ENCODE results near the gene SMIM29.

SMIM29 gene

DNA sequence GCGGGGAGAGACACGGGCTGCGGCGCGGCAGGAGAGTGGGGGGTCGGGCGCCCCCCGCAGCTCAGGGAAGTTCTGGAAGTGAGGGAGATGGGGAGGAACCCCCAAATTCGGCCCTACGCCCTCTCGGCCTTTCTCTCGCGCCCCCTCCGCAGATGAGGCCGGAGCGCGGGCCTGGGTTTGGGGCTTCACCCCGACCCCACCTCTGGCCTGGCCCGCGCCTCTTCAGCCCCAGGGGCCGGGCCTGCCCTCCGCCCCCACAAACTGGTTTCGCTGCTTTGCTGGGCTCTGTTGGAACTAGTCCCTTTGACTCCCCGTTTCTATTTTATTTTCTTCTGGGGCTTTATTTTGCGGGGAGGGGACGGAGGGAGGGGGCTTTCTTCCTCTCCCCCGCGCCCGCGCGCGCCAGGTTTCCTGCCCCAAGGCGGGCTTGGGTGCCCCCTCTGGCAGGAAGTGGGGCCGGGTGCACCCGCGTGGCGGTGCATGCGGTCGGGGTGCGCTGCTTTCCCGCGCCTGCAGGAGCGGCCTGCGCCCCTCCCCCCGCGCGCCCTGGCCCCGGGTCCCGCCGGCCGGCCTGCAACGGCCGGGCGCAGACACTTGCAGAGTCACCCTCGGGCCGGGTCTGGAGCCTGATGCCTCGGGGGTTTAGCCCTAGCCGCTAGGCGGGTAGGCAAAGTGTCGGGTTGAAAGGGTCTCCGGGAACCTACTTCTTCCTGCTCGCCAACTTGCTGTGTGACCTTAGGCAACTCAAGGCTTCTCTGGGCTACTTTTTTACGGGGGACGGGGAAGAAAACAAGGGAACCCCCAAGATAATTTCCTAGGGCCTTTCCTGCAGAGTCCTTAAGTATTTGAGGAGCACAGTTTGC is 10.9 kb downstream of the SMIM29 start:
- H4K91ac ChIP-seq (ENCODE audit: low read depth, low read length): peak overlapping the region; percentile 91
- peak overlapping the region; percentile 87 for H3K4ac ChIP-seq (ENCODE audit: low read depth, low read length)
- peaks cover 33% of the 10 kb centered on the region for H3K79me1 ChIP-seq (ENCODE audit: low read length)
- H3K36me3 ChIP-seq (ENCODE audit: control insufficient read depth in 1 of 2, insufficient read depth in 2 of 2, low read length in 2 of 2): peaks cover 26 to 30% of the 10 kb centered on the region in 2 experiments
- no peaks in the 10 kb centered on the region for H3K27me3 ChIP-seq (ENCODE audit: insufficient read depth, low read length)
- peak overlapping the region; percentile 52 for H2AK5ac ChIP-seq (ENCODE audit: low read length)
- peak overlapping the region; percentile 10 for H4K12ac ChIP-seq (ENCODE audit: low read depth, low read length)
- peak overlapping the region; percentile 88 for H3K4me2 ChIP-seq (ENCODE audit: low read length)
- peaks cover 21% of the 10 kb centered on the region for H3K79me2 ChIP-seq (ENCODE audit: control insufficient read depth, insufficient read depth, low read length, poor library complexity)
- peak; percentile 43 to 51 for DNase-seq
- peak overlapping the region; percentile 85 for H4K8ac ChIP-seq (ENCODE audit: low read depth, low read length)
- H3K18ac ChIP-seq (ENCODE audit: low read length): peak overlapping the region; percentile 45
- H3K4me1 ChIP-seq (ENCODE audit: control insufficient read depth in 1 of 2, insufficient read depth in 2 of 2, low read length in 2 of 2): peaks cover 11 to 27% of the 10 kb centered on the region in 2 experiments
- no peak overlapping the region for H3K23ac ChIP-seq (ENCODE audit: low read length)
- H3K27ac ChIP-seq (ENCODE audit: low read depth, low read length): peak overlapping the region; percentile 72
- peak overlapping the region; percentile 81 for H2BK120ac ChIP-seq (ENCODE audit: insufficient read depth, low read length, poor library complexity)
- H3K14ac ChIP-seq (ENCODE audit: low read length): peak overlapping the region; percentile 88
- no peak overlapping the region for H2BK12ac ChIP-seq (ENCODE audit: low read length)
- H3K9ac ChIP-seq (ENCODE audit: low read length): peak overlapping the region; percentile 73
- no peaks in the 10 kb centered on the region for H3K9me3 ChIP-seq (ENCODE audit: insufficient read depth, low read depth, low read length)
- WGBS (ENCODE audit: extremely low coverage, insufficient coverage, insufficient read length): no CpG with 5 or more reads among the region's 64 CpGs
- H2BK5ac ChIP-seq (ENCODE audit: low read depth, low read length, poor library complexity): peak overlapping the region; percentile 80
- H3K4me3 ChIP-seq (ENCODE audit: low read depth, low read length): peak overlapping the region; percentile 85
- peak overlapping the region; percentile 32 for H2AFZ ChIP-seq (ENCODE audit: insufficient read depth, low read length, poor library complexity)

DNA sequence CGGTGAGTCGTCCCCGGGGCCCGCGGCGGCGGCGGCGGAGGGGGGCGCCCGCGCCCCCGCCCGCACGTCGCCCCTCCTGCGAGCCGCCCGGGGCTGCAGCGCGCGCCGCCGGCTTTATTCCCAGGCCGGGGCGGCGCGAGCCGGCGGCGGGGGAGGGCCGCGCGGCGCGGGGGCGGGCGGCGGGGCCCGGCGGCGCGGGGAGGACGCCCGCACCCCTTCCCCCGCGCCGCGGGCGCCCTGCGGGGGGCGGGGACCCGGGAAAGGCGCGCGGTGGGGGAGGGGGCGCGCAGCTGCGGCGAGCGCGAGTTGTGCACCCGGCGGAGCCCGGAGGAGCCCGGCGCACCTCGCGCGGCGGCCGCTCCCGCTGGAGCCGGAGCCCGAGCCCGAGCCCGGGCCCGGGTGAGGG is 11.5 kb downstream of the SMIM29 start:
- Histone ChIP-seq H3K79me2 (ENCODE audit: control insufficient read depth, insufficient read depth, low read length, poor library complexity) (peaks cover 21% of the 10 kb centered on the region), H4K91ac (ENCODE audit: low read depth, low read length) (peak overlapping the region; percentile 91), H3K4me3 (ENCODE audit: low read depth, low read length) (peak overlapping the region; percentile 85), H3K9me3 (ENCODE audit: insufficient read depth, low read depth, low read length) (no peaks in the 10 kb centered on the region), H4K8ac (ENCODE audit: low read depth, low read length) (peak overlapping the region; percentile 85), H3K27ac (ENCODE audit: low read depth, low read length) (peak overlapping the region; percentile 83), H3K9ac (ENCODE audit: low read length) (peak overlapping the region; percentile 73), H2AFZ (ENCODE audit: insufficient read depth, low read length, poor library complexity) (peak overlapping the region; percentile 32), H4K12ac (ENCODE audit: low read depth, low read length) (peak overlapping the region; percentile 10), H2BK12ac (ENCODE audit: low read length) (no peak overlapping the region), H3K4ac (ENCODE audit: low read depth, low read length) (peak overlapping the region; percentile 87), H3K36me3 (ENCODE audit: control insufficient read depth in 1 of 2, insufficient read depth in 2 of 2, low read length in 2 of 2) (peaks cover 20 to 24% of the 10 kb centered on the region in 2 experiments), H3K27me3 (ENCODE audit: insufficient read depth, low read length) (no peaks in the 10 kb centered on the region), H2BK5ac (ENCODE audit: low read depth, low read length, poor library complexity) (peak overlapping the region; percentile 80), H2BK120ac (ENCODE audit: insufficient read depth, low read length, poor library complexity) (peak overlapping the region; percentile 81), H3K18ac (ENCODE audit: low read length) (peak overlapping the region; percentile 57), H3K4me1 (ENCODE audit: control insufficient read depth in 1 of 2, insufficient read depth in 2 of 2, low read length in 2 of 2) (peaks cover 11 to 24% of the 10 kb centered on the region in 2 experiments), H2AK5ac (ENCODE audit: low read length) (peak overlapping the region; percentile 52), H3K14ac (ENCODE audit: low read length) (peak overlapping the region; percentile 88), H3K4me2 (ENCODE audit: low read length) (peak overlapping the region; percentile 88), H3K79me1 (ENCODE audit: low read length) (peaks cover 33% of the 10 kb centered on the region), H3K23ac (ENCODE audit: low read length) (no peak overlapping the region)
- WGBS (ENCODE audit: extremely low coverage, insufficient coverage, insufficient read length): no CpG with 5 or more reads among the region's 78 CpGs
- DNase-seq: peak in 1 of 2 donors; percentile 27

DNA sequence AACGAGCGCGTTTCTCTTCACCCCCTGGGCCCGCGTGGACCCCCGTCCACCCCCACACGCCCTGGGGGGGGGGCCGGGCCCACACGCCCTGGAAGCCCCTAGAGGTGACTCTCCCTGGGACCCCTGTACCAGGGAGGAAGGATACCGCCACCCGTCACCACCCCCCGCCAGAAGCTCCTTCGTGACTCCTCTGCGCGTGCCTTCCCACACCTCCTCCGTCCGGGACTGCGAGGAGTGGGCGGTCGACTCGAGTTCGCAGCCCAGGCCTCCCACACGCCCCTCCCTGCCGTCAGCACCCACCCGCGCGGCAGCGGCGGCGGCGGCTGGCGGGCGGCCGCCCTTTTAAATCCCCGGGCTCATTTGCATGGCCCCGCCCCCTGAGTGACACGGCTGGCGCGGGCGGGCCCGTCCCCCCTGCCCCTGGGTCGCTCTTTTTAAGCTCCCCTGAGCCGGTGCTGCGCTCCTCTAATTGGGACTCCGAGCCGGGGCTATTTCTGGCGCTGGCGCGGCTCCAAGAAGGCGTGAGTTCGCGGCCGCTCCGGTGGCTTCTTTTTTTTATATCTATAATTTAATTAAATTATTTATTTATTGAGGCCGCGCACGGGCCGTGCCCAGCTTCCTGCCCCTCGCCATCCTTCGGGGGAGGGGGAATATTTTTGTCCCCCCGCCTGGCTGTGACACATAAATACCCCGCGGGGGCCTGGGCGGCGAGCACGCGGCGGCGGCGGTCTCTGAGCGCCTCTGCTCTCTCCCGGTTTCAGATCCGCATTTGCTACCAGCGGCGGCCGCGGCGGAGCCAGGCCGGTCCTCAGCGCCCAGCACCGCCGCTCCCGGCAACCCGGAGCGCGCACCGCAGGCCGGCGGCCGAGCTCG is 12.1 kb downstream of the SMIM29 start, which contains the start of gene HMGA1:
HMGA1 (plus strand) TSS at position 431 of the 873 bp plus-strand sequence. CDS start 3,908 bp downstream, outside the sequence.
- Histone ChIP-seq H3K4me3 (ENCODE audit: low read depth, low read length) (peak within 1 kb of the TSS; percentile 85), H4K91ac (ENCODE audit: low read depth, low read length) (peak within 1 kb of the TSS; percentile 91), H2BK120ac (ENCODE audit: insufficient read depth, low read length, poor library complexity) (peak within 1 kb of the TSS; percentile 81), H3K9me3 (ENCODE audit: insufficient read depth, low read depth, low read length) (peaks cover 2% of the 10 kb centered on the region), H3K79me1 (ENCODE audit: low read length) (peaks cover 33% of the 10 kb centered on the region), H3K27me3 (ENCODE audit: insufficient read depth, low read length) (no peaks in the 10 kb centered on the region), H3K79me2 (ENCODE audit: control insufficient read depth, insufficient read depth, low read length, poor library complexity) (peaks cover 21% of the 10 kb centered on the region), H3K14ac (ENCODE audit: low read length) (peak within 1 kb of the TSS; percentile 88), H2AK5ac (ENCODE audit: low read length) (peak within 1 kb of the TSS; percentile 52), H3K23ac (ENCODE audit: low read length) (no peak within 1 kb of the TSS), H3K18ac (ENCODE audit: low read length) (peak within 1 kb of the TSS; percentile 89), H3K27ac (ENCODE audit: low read depth, low read length) (peak within 1 kb of the TSS; percentile 97), H2BK12ac (ENCODE audit: low read length) (peak within 1 kb of the TSS; percentile 1), H3K36me3 (ENCODE audit: control insufficient read depth in 1 of 2, insufficient read depth in 2 of 2, low read length in 2 of 2) (peaks cover 14 to 17% of the 10 kb centered on the region in 2 experiments), H3K9ac (ENCODE audit: low read length) (peak within 1 kb of the TSS; percentile 73), H4K12ac (ENCODE audit: low read depth, low read length) (peak within 1 kb of the TSS; percentile 68), H3K4me1 (ENCODE audit: control insufficient read depth in 1 of 2, insufficient read depth in 2 of 2, low read length in 2 of 2) (peaks cover 11 to 24% of the 10 kb centered on the region in 2 experiments), H3K4ac (ENCODE audit: low read depth, low read length) (peak within 1 kb of the TSS; percentile 87), H2BK5ac (ENCODE audit: low read depth, low read length, poor library complexity) (peak within 1 kb of the TSS; percentile 80), H3K4me2 (ENCODE audit: low read length) (peak within 1 kb of the TSS; percentile 88), H2AFZ (ENCODE audit: insufficient read depth, low read length, poor library complexity) (peak within 1 kb of the TSS; percentile 32), H4K8ac (ENCODE audit: low read depth, low read length) (peak within 1 kb of the TSS; percentile 85)
- peak; percentile 88 to 90 for DNase-seq
- WGBS (ENCODE audit: extremely low coverage, insufficient coverage, insufficient read length): no CpG with 5 or more reads among the region's 91 CpGs

DNA sequence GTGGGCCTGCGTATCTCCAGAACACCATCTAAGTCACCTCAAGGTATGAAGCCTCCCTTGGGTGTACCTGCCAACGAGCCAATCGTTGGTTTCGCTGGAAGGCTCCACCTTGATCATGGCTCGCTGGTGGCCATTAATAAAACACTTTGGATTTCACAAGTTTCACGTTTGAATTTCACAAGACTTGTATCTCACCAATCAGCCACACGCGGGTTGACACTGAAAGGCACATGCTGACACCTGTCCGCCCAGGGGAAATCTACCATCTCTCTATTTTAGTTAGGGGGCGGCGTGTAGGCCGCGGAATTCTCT is 12.7 kb downstream of the SMIM29 start:
- Histone ChIP-seq H2BK5ac (ENCODE audit: low read depth, low read length, poor library complexity) (peak overlapping the region; percentile 60), H3K9me3 (ENCODE audit: insufficient read depth, low read depth, low read length) (peaks cover 2% of the 10 kb centered on the region), H3K4ac (ENCODE audit: low read depth, low read length) (peak overlapping the region; percentile 38), H3K36me3 (ENCODE audit: control insufficient read depth in 1 of 2, insufficient read depth in 2 of 2, low read length in 2 of 2) (peaks cover 9 to 12% of the 10 kb centered on the region in 2 experiments), H3K23ac (ENCODE audit: low read length) (no peak overlapping the region), H3K9ac (ENCODE audit: low read length) (peak overlapping the region; percentile 68), H4K91ac (ENCODE audit: low read depth, low read length) (peak overlapping the region; percentile 62), H3K18ac (ENCODE audit: low read length) (peak overlapping the region; percentile 89), H2BK12ac (ENCODE audit: low read length) (peak overlapping the region; percentile 1), H3K27me3 (ENCODE audit: insufficient read depth, low read length) (no peaks in the 10 kb centered on the region), H3K4me1 (ENCODE audit: control insufficient read depth in 1 of 2, insufficient read depth in 2 of 2, low read length in 2 of 2) (peaks cover 11 to 22% of the 10 kb centered on the region in 2 experiments), H2AK5ac (ENCODE audit: low read length) (no peak overlapping the region), H3K27ac (ENCODE audit: low read depth, low read length) (peak overlapping the region; percentile 97), H4K12ac (ENCODE audit: low read depth, low read length) (peak overlapping the region; percentile 68), H4K8ac (ENCODE audit: low read depth, low read length) (peak overlapping the region; percentile 74), H2AFZ (ENCODE audit: insufficient read depth, low read length, poor library complexity) (no peak overlapping the region), H3K4me2 (ENCODE audit: low read length) (peak overlapping the region; percentile 78), H3K79me1 (ENCODE audit: low read length) (peaks cover 33% of the 10 kb centered on the region), H3K79me2 (ENCODE audit: control insufficient read depth, insufficient read depth, low read length, poor library complexity) (peaks cover 21% of the 10 kb centered on the region), H3K4me3 (ENCODE audit: low read depth, low read length) (peak overlapping the region; percentile 68), H2BK120ac (ENCODE audit: insufficient read depth, low read length, poor library complexity) (peak overlapping the region; percentile 70), H3K14ac (ENCODE audit: low read length) (peak overlapping the region; percentile 78)
- WGBS (ENCODE audit: extremely low coverage, insufficient coverage, insufficient read length): no CpG with 5 or more reads among the region's 13 CpGs
- peak; percentile 80 to 89 for DNase-seq
